ENCODE data around the gene TRMT44. TPM values are rescaled to one million over a fixed set of nuclear protein-coding genes. Genes with fewer than 3 reads are reported as not detected.
"Not testable (repeated sequence)": the region's sequence is repeated elsewhere in the genome, so short reads cannot be mapped to it uniquely, and the experiment has no call there.

The TRMT44 gene
- total and polyA plus RNA-seq, 2 of the 4 experiments (the other 2 are of a cell fraction): 7.3 to 8.1 TPM

- H4K20me1 ChIP-seq (ENCODE audit: insufficient read depth, low read length); H4K8ac ChIP-seq (ENCODE audit: low read depth in 2 of 2, low read length in 2 of 2); H4K91ac ChIP-seq (ENCODE audit: insufficient read depth, low read depth, low read length); H2AK9ac ChIP-seq (replicated peaks; ENCODE audit: low read depth, low read length, poor library complexity); H2BK20ac ChIP-seq (ENCODE audit: low read depth, low read length); CTCF ChIA-PET; H2BK15ac ChIP-seq (ENCODE audit: low read depth, low read length); H4K5ac ChIP-seq (ENCODE audit: low read depth, low read length); DNase-seq; BruUV-seq (replicated peaks); intact Hi-C loops (cut with micrococcal nuclease); H3K23ac ChIP-seq (ENCODE audit: low read depth, low read length); H3K9me1 ChIP-seq (ENCODE audit: insufficient read depth, low read length); H3K4me2 ChIP-seq (ENCODE audit: low read depth, low read length); H3K79me1 ChIP-seq (ENCODE audit: low read depth in 1 of 2, low read length in 2 of 2); H2AFZ ChIP-seq (replicated peaks; ENCODE audit: low read length, poor library complexity); H3K36me3 ChIP-seq (ENCODE audit: control insufficient read depth, insufficient read depth, low read length); H2AK5ac ChIP-seq (ENCODE audit: low read depth, low read length); in situ Hi-C loops (cut with MboI; ENCODE audit: low sequenced_read_pairs); H3K27me3 ChIP-seq (ENCODE audit: control insufficient read depth, insufficient read depth, low read length); H3K9ac ChIP-seq (ENCODE audit: low read depth, low read length); dilution Hi-C loops (cut with HindIII; ENCODE audit: low sequenced_read_pairs, unreplicated experiment); H2BK120ac ChIP-seq (ENCODE audit: low read depth, low read length); H3K27ac ChIP-seq (ENCODE audit: insufficient read depth, low read length); POLR2A ChIA-PET (ENCODE audit: unreplicated experiment); H3K4me3 ChIP-seq (ENCODE audit: insufficient read depth, low read depth, low read length); H3K56ac ChIP-seq (ENCODE audit: extremely low read depth, insufficient read depth, low read length); ATAC-seq (ENCODE audit: low read depth); H3K9me3 ChIP-seq (ENCODE audit: control insufficient read depth, insufficient read depth, low read length); H3K4me1 ChIP-seq (ENCODE audit: control insufficient read depth, insufficient read depth, low read length); H2BK5ac ChIP-seq (ENCODE audit: low read depth, low read length, poor library complexity, severe bottlenecking); H3K18ac ChIP-seq (ENCODE audit: low read depth, low read length); H3K4ac ChIP-seq (ENCODE audit: low read depth, low read length); H3K14ac ChIP-seq (replicated peaks; ENCODE audit: low read depth, low read length): not testable (repeated sequence)
- 42% methylated on average over 3 of the region's 9 CpGs; no CpG with 5 or more reads in 1 of the 2 experiments for WGBS, 2 experiments (ENCODE audit: extremely low coverage in 2 of 2, insufficient read length in 1 of 2)
Measured at GRCh38 chr4:8486643-8487042, 46.1 kb downstream of the TRMT44 start.
